DMS114 treated with DMSO at 0.1 percent for 48 hours (cell line): ENCODE results near the gene GPATCH2.

Experiments used
- DNase-seq: peaks from one replicate; lab custom pipeline; 2025; ENCODE audit not compliant: unreplicated experiment; lab: John Stamatoyannopoulos, UW

Gene GPATCH2

GRCh38 chr1:217379336-217379735 lies 251.6 kb downstream of the GPATCH2 start:
- DNase-seq, result no peak
